A673 (cell line): ENCODE results near the gene CATSPERB. TPM values are rescaled to one million over a fixed set of nuclear protein-coding genes. Genes with fewer than 3 reads are reported as not detected.

Experiments used
- BruUV-seq: library from RNA; stranded (reverse); fragments of 400-500 nt; replicated peaks from 2 replicates; lab custom pipeline; 2021; lab: Mats Ljungman, UMichigan
- CTCF ChIA-PET: fragments of 300-600 bp; sonication (Branson Sonifier 250); formaldehyde crosslinking; loops from one replicate; lab custom pipeline; 2022; ENCODE audit warnings: antibody characterized with exemption; lab: Charles Lee
- POLR2A ChIA-PET: fragments of 300-600 bp; sonication (Branson Sonifier 250); formaldehyde crosslinking; loops from one replicate; lab custom pipeline; 2022; ENCODE audit warnings: antibody characterized with exemption; ENCODE audit not compliant: low non-redundant PET; lab: Charles Lee
- DNase-seq: peaks from one replicate; pipeline ENCODE4 v3.0.0-alpha.2; 2015; ENCODE audit warnings: low spot score
- H3K27ac ChIP-seq: fragments of 200-600 bp; sonication (generic); 2 replicates; pipeline ENCODE4 v1.5.1; 2016; ENCODE audit warnings: mixed run types, low read depth, mild to moderate bottlenecking, mixed read lengths, antibody characterized with exemption, low read length; ENCODE audit not compliant: poor library complexity, severe bottlenecking
- H3K27me3 ChIP-seq: fragments of 200-600 bp; sonication (generic); replicated peaks from 2 replicates; pipeline ENCODE4 v1.6.1; 2017; ENCODE audit warnings: mixed run types, low read depth, mild to moderate bottlenecking, mixed read lengths, antibody characterized with exemption, low read length; ENCODE audit not compliant: insufficient read depth, poor library complexity
- H3K36me3 ChIP-seq: fragments of 200-600 bp; sonication (generic); 2 replicates; pipeline ENCODE4 v1.6.1; 2016; ENCODE audit warnings: mixed run types, mild to moderate bottlenecking, mixed read lengths, antibody characterized with exemption, low read length; ENCODE audit not compliant: insufficient read depth, poor library complexity, severe bottlenecking
- H3K4me1 ChIP-seq: fragments of 200-600 bp; sonication (generic); 2 replicates; pipeline ENCODE4 v1.6.1; 2017; ENCODE audit warnings: mixed run types, mild to moderate bottlenecking, mixed read lengths, antibody characterized with exemption, low read length; ENCODE audit not compliant: insufficient read depth, poor library complexity, severe bottlenecking
- H3K4me3 ChIP-seq: fragments of 200-600 bp; sonication (generic); 2 replicates; pipeline ENCODE4 v1.5.1; 2016; ENCODE audit warnings: low read depth, mixed run types, mild to moderate bottlenecking, mixed read lengths, low read length; ENCODE audit not compliant: poor library complexity, severe bottlenecking
- H3K9me3 ChIP-seq: fragments of 200-600 bp; sonication (generic); 2 replicates; pipeline ENCODE4 v1.6.1; 2016; ENCODE audit warnings: mixed run types, low read depth, mild to moderate bottlenecking, mixed read lengths, antibody characterized with exemption, low read length; ENCODE audit not compliant: poor library complexity, severe bottlenecking
- CTCF ChIP-seq: fragments of 300-800, 200-600 bp; sonication (generic); conservative IDR thresholded peaks from 2 replicates; pipeline ENCODE4 v1.5.1; 2017; ENCODE audit warnings: low read depth, mild to moderate bottlenecking, antibody characterized with exemption, low read length, moderate library complexity, mixed read lengths
- EZH2 ChIP-seq: fragments of 200-600 bp; sonication (generic); IDR thresholded peaks from 2 replicates; pipeline ENCODE4 v1.6.1; 2017; ENCODE audit warnings: borderline replicate concordance, low read depth, mild to moderate bottlenecking, mixed read lengths, antibody characterized with exemption, low read length; ENCODE audit not compliant: poor library complexity, severe bottlenecking
- intact Hi-C: fragments of 100-400 bp; cut with micrococcal nuclease; formaldehyde crosslinking; loops from one replicate; pipeline ENCODE4 v1.10.0; 2022; ENCODE audit not compliant: unreplicated experiment
- total RNA-seq: library from RNA; stranded (reverse); gene quantifications from 2 replicates; pipeline ENCODE4 v1.2.3, GENCODE V29; 2021

Gene CATSPERB
- total RNA-seq, 1 experiment from 2014 or later = not detected

DNA sequence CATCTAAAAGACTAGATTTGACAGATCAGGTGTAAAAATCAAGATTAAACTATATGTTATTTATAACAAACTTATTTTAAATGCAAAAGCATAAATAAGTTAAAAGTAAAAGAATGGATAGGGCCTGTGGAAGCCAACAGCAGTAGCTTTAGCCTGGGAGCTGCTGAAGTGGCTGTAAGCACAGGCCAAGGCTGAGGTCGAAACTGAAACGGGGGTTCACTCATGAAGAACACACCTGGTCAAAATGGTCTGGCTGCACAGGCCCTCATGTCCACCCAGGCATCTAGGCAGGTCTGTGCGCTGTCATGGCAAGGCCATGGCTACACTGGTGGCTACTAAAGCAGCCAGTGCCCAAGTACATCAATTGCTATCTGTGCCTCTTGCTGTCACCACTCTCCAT, 23.1 kb downstream of the CATSPERB start:
- BruUV-seq = no TSS peak
- ChIA-PET POLR2A (no interaction called here), CTCF (no interaction called here)
- H3K4me3 ChIP-seq = no peak overlapping the region
- intact Hi-C loops = no loop called here
- H3K4me1 ChIP-seq = no peaks in the 10 kb centered on the region
- no peaks in the 10 kb centered on the region for H3K9me3 ChIP-seq
- no peak overlapping the region for H3K27ac ChIP-seq
- no peaks in the 10 kb centered on the region for H3K36me3 ChIP-seq
- H3K27me3 ChIP-seq = no peaks in the 10 kb centered on the region
- TF ChIP-seq EZH2 = no peak
- no peak for DNase-seq

- Histone ChIP-seq H3K9me3 (no peaks in the 10 kb centered on the region), H3K4me1 (no peaks in the 10 kb centered on the region), H3K36me3 (no peaks in the 10 kb centered on the region), H3K4me3 (no peak overlapping the region), H3K27ac (no peak overlapping the region), H3K27me3 (no peaks in the 10 kb centered on the region)
- no TSS peak for BruUV-seq
- intact Hi-C loops = no loop called here
- CTCF ChIA-PET = no interaction called here
- no peak for DNase-seq
- TF ChIP-seq CTCF (no peak), EZH2 (no peak)
- POLR2A ChIA-PET = no interaction called here
These were observed 24.9 kb downstream of the CATSPERB start for GRCh38 chr14:91706996-91707395.

DNA sequence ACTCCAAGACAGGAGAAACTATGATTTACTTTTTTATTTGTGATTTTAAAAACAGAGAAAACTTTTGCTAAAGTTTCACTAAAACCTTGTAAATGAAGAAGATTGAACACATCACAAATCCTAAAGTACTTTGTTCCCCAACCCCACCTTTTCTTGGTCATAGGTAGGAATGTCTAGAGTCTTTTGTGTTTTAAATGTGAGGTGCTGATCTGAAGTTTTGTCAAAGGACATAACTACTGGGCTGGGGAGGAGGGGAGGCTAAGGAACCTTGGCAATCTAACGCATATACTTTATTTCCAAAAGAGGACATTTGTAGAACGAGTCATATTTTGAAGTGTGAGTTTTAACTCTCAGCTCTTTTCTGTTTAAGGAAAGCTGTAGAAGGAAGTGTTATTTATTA, 37.2 kb downstream of the CATSPERB start:
- no peaks in the 10 kb centered on the region for H3K9me3 ChIP-seq
- BruUV-seq = no TSS peak
- no peaks in the 10 kb centered on the region for H3K36me3 ChIP-seq
- DNase-seq = no peak
- no peaks in the 10 kb centered on the region for H3K27me3 ChIP-seq
- no peaks in the 10 kb centered on the region for H3K4me1 ChIP-seq
- no peak overlapping the region for H3K4me3 ChIP-seq
- H3K27ac ChIP-seq = no peak overlapping the region
- intact Hi-C loops = no loop called here
- CTCF ChIA-PET = no interaction called here
- POLR2A ChIA-PET = no interaction called here
- TF ChIP-seq EZH2 = no peak
- TF ChIP-seq CTCF = no peak

DNA sequence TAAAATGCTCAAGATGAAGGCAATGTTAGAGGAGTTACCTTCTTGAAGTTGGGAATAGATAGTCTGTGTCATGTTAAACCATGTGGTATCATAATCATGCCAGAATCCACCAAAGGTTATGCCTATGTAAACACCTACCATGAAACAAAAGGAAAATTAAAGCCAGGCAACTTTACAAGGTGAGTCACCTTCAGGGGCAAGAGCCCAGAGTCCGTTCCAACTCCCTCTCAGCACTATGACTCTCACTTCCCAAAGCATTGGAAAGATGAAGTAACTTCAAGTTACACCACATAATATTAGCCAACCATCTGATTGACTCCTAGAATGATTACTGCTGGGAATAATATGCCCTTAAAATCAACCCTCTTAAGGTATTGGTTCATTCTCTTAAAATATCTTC, 38.5 kb downstream of the CATSPERB start:
- no TSS peak for BruUV-seq
- Histone ChIP-seq H3K36me3 (no peaks in the 10 kb centered on the region), H3K27ac (no peak overlapping the region), H3K9me3 (no peaks in the 10 kb centered on the region), H3K4me1 (no peaks in the 10 kb centered on the region), H3K27me3 (peaks cover 3% of the 10 kb centered on the region), H3K4me3 (no peak overlapping the region)
- ChIA-PET POLR2A (no interaction called here), CTCF (no interaction called here)
- no peak for DNase-seq
- intact Hi-C loops = no loop called here
- no peak for TF ChIP-seq EZH2
- no peak for TF ChIP-seq CTCF
